Colonic mucosa (tissue), 4 donors: ENCODE results near the gene SLC30A2. TPM values are rescaled to one million over a fixed set of nuclear protein-coding genes. Genes with fewer than 3 reads are reported as not detected.

Experiments
- DNase-seq: peaks from one replicate; pipeline ENCODE4 v3.0.0-alpha.2; 2020
- H3K27ac ChIP-seq: fragments of 200-600 bp; one replicate; pipeline ENCODE4 v1.8.0; 2021
- H3K27me3 ChIP-seq: fragments of 200-600 bp; one replicate; pipeline ENCODE4 v1.8.0; 2021
- H3K36me3 ChIP-seq: fragments of 200-600 bp; one replicate; pipeline ENCODE4 v1.8.0; 2021
- H3K4me1 ChIP-seq: fragments of 200-600 bp; one replicate; pipeline ENCODE4 v1.8.0; 2021; ENCODE audit warnings: mild to moderate bottlenecking
- H3K4me3 ChIP-seq: fragments of 200-600 bp; one replicate; pipeline ENCODE4 v1.8.0; 2021
- H3K9ac ChIP-seq, 2 donors: one replicate each; pipeline ENCODE4 v1.7.0; 2013; ENCODE audit warnings: control low read depth in 2 of 2, low read depth in 2 of 2, low read length in 2 of 2
- H3K9me3 ChIP-seq: fragments of 200-600 bp; one replicate; pipeline ENCODE4 v1.8.0; 2021
- CTCF ChIP-seq: fragments of 200-600 bp; IDR thresholded peaks from one replicate; pipeline ENCODE4 v1.8.0; 2022; ENCODE audit warnings: antibody characterized with exemption, mild to moderate bottlenecking
- intact Hi-C: fragments of 100-400 bp; cut with DNase I; formaldehyde crosslinking; loops from one replicate; pipeline ENCODE4 v1.14.1; 2022
- total RNA-seq, 2 donors: library from RNA; stranded (reverse); fragmentation: NEBNext Ultra II Directional in 1 of 2; extraction: Animal tissue kit (Norgen Biotek cat#: 25700) in 1 of 2; gene quantifications; one replicate each; pipeline ENCODE4 v1.2.1, GENCODE V29; 2021
- donor health status: healthy.
- donor health status: DM: no; HTN: no; CAD: no.
- donor health status: DM: no; HTN: no; CAD: no.

Gene SLC30A2
- total RNA-seq, 2 donors from 2014 or later = 0.27 to 0.42 TPM

- no peak for TF ChIP-seq CTCF
- Histone ChIP-seq H3K27ac (no peak overlapping the region), H3K9me3 (no peaks in the 10 kb centered on the region), H3K9ac (no peak overlapping the region), H3K4me3 (no peak overlapping the region), H3K4me1 (no peaks in the 10 kb centered on the region), H3K27me3 (no peaks in the 10 kb centered on the region), H3K36me3 (no peaks in the 10 kb centered on the region)
- DNase-seq = no peak
- intact Hi-C loops = no loop called here
Observed at GRCh38 chr1:26081267-26082019, 35.5 kb upstream of the SLC30A2 start.

GRCh38 chr1:26079960-26080814 lies 34.3 kb upstream of the SLC30A2 start:
- Histone ChIP-seq H3K27me3 (no peaks in the 10 kb centered on the region), H3K9ac (no peak overlapping the region), H3K9me3 (no peaks in the 10 kb centered on the region), H3K36me3 (no peaks in the 10 kb centered on the region), H3K27ac (no peak overlapping the region), H3K4me3 (no peak overlapping the region), H3K4me1 (no peaks in the 10 kb centered on the region)
- intact Hi-C loops = no loop called here
- DNase-seq = no peak
- no peak for TF ChIP-seq CTCF

- no peak for DNase-seq
Observed at GRCh38 chr1:26079178-26079563, 33.3 kb upstream of the SLC30A2 start.

GRCh38 chr1:26078286-26079177 lies 32.6 kb upstream of the SLC30A2 start:
- Histone ChIP-seq H3K4me1 (no peaks in the 10 kb centered on the region), H3K27me3 (no peaks in the 10 kb centered on the region), H3K4me3 (no peak overlapping the region), H3K27ac (no peak overlapping the region), H3K9ac (no peak overlapping the region), H3K36me3 (no peaks in the 10 kb centered on the region), H3K9me3 (no peaks in the 10 kb centered on the region)
- DNase-seq = peak; percentile 70
- intact Hi-C loops = no loop called here
- TF ChIP-seq CTCF = no peak

More at GRCh38 chr1:26079178-26079563, 33.3 kb upstream of the SLC30A2 start:
- H3K36me3 ChIP-seq = no peaks in the 10 kb centered on the region
- H3K4me1 ChIP-seq = no peaks in the 10 kb centered on the region
- H3K9me3 ChIP-seq = no peaks in the 10 kb centered on the region
- no peaks in the 10 kb centered on the region for H3K27me3 ChIP-seq
- no peak overlapping the region for H3K9ac ChIP-seq
- H3K4me3 ChIP-seq = no peak overlapping the region
- no peak overlapping the region for H3K27ac ChIP-seq
- no peak for TF ChIP-seq CTCF
- intact Hi-C loops = no loop called here

GRCh38 chr1:26077524-26077923 lies 31.6 kb upstream of the SLC30A2 start:
- Histone ChIP-seq H3K9me3 (no peaks in the 10 kb centered on the region), H3K9ac (no peak overlapping the region), H3K27me3 (no peaks in the 10 kb centered on the region), H3K36me3 (no peaks in the 10 kb centered on the region), H3K4me3 (no peak overlapping the region), H3K27ac (no peak overlapping the region), H3K4me1 (no peaks in the 10 kb centered on the region)
- no peak for DNase-seq
- TF ChIP-seq CTCF = no peak
- intact Hi-C loops = no loop called here
